Activated CD4-positive, alpha-beta T cell treated with anti-CD3 and anti-CD28 coated beads for 36 hours (primary cell): ENCODE data around the gene ERBB2. TPM values are rescaled to one million over a fixed set of nuclear protein-coding genes. Genes with fewer than 3 reads are reported as not detected.
A peak's percentile ranks its signal among the peaks of the same experiment; 100 is the strongest.
"Not testable (repeated sequence)": the region's sequence is repeated elsewhere in the genome, so short reads cannot be mapped to it uniquely, and the experiment has no call there.

Experiments used
- ATAC-seq: fragments of 200-7000 bp; cut with Tn5 transposase; one replicate; pipeline ENCODE4 v1.10.0; 2021; ENCODE audit warnings: mild to moderate bottlenecking, moderate library complexity
- CTCF ChIA-PET: fragments of 350-600 bp; sonication (Branson Sonifier 250); formaldehyde crosslinking; loops from one replicate; lab custom pipeline; 2021; ENCODE audit warnings: antibody characterized with exemption; lab: Charles Lee
- POLR2A ChIA-PET: fragments of 350-600 bp; sonication (Branson Sonifier 250); formaldehyde crosslinking; loops from one replicate; lab custom pipeline; 2021; ENCODE audit warnings: antibody characterized with exemption, inconsistent platforms; lab: Charles Lee
- DNase-seq: peaks from one replicate; pipeline ENCODE4 v3.0.0-alpha.2; 2020
- H3K27ac Mint-ChIP-seq: one replicate; pipeline ENCODE4 v1.8.0; 2021; ENCODE audit warnings: mixed read lengths
- H3K27me3 Mint-ChIP-seq: one replicate; pipeline ENCODE4 v1.8.0; 2021; ENCODE audit warnings: mixed read lengths
- H3K36me3 Mint-ChIP-seq: one replicate; pipeline ENCODE4 v1.8.0; 2021; ENCODE audit warnings: low read depth, mixed read lengths
- H3K4me1 Mint-ChIP-seq: one replicate; pipeline ENCODE4 v1.8.0; 2021; ENCODE audit warnings: mixed read lengths
- H3K4me3 Mint-ChIP-seq: one replicate; pipeline ENCODE4 v1.8.0; 2021; ENCODE audit warnings: mild to moderate bottlenecking, moderate library complexity, mixed read lengths
- H3K9me3 Mint-ChIP-seq: one replicate; pipeline ENCODE4 v1.8.0; 2021; ENCODE audit warnings: low read depth, mixed read lengths
- intact Hi-C, 2 experiments: fragments of 100-400 bp; cut with DNase I in 1 of 2; cut with micrococcal nuclease in 1 of 2; formaldehyde crosslinking; loops; one replicate each; pipeline versions ENCODE4 v1.14.2 to v1.15.1; 2022 to 2024; cut with DNase I, micrococcal nuclease
- total RNA-seq, 2 experiments: library from RNA; stranded (reverse); gene quantifications; one replicate each; pipeline ENCODE4 v1.2.3, GENCODE V29; 2021

The ERBB2 gene
- total RNA-seq, 2 experiments from 2014 or later: 5.8 to 6.0 TPM

DNA sequence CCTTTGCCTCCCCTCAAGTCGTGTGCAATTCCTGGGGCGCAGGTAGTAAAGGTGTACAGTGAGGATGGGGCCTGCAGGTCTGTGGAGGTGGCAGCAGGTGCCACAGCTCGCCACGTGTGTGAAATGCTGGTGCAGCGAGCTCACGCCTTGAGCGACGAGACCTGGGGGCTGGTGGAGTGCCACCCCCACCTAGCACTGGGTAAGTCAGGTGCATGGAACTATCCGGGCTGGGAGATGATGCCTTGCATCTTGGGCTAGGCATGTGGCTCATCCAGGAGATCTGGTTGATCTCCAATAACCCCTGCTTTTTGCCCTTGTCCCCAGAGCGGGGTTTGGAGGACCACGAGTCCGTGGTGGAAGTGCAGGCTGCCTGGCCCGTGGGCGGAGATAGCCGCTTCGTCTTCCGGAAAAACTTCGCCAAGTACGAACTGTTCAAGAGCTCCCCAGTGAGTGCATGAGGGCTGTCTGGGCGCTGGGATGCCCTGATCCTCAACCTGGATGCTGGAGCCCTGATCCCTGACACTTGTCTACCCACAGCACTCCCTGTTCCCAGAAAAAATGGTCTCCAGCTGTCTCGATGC lies 43.1 kb downstream of the ERBB2 start:
- intact Hi-C loops: no loop called here
- H3K36me3 Mint-ChIP-seq: no peaks in the 10 kb centered on the region
- ChIA-PET POLR2A (no interaction called here), CTCF (no interaction called here)
- ATAC-seq (no peak), DNase-seq (no peak)
- peaks cover 6% of the 10 kb centered on the region for H3K27me3 Mint-ChIP-seq
- H3K9me3 Mint-ChIP-seq: no peaks in the 10 kb centered on the region
- H3K4me3 Mint-ChIP-seq: no peak overlapping the region
- no peak overlapping the region for H3K27ac Mint-ChIP-seq
- H3K4me1 Mint-ChIP-seq: peaks cover 21% of the 10 kb centered on the region

DNA sequence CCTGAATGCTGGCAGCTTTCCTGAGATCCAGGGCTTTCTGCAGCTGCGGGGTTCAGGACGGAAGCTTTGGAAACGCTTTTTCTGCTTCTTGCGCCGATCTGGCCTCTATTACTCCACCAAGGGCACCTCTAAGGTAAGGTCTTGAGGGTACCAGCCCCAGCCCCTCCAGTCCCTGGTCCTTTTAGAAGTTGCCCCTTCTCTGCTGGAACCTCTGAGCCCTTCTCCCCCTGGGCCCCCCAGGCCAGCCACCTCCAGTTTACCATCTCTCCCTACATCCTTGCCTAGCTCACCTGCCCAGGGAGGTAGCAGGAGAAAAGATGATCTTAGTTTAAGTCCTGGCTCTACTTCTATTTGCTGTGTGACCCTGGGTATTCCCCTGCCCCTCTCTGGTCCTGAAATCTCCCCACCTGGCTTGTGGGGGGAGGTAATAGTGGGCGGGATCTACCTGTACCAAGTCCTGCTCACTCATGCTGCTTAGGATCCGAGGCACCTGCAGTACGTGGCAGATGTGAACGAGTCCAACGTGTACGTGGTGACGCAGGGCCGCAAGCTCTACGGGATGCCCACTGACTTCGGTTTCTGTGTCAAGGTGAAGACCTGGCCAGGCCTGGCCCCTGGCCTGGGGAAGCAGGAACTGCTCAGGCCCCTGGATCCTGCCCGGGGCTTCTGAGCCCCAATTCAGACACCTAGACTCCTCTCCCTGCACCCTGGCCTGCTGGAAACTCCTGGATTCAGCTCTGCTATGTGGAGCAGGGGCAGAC lies 44.4 kb downstream of the ERBB2 start:
- H3K27me3 Mint-ChIP-seq: peaks cover 2% of the 10 kb centered on the region
- ChIA-PET CTCF (interaction anchor here (0.6 to 1.1 kb wide), 6 partner anchors 9 to 121 kb away, joined by 3 to 4 read pairs (median 4); no protein-coding TSS in a partner anchor), POLR2A (interaction anchor here (0.6 to 0.7 kb wide), 2 partner anchors 18 to 164 kb away, joined by 3 read pairs; no protein-coding TSS in a partner anchor)
- no peaks in the 10 kb centered on the region for H3K36me3 Mint-ChIP-seq
- no peaks in the 10 kb centered on the region for H3K9me3 Mint-ChIP-seq
- intact Hi-C loops: no loop called here
- peaks cover 12% of the 10 kb centered on the region for H3K4me1 Mint-ChIP-seq
- ATAC-seq (no peak), DNase-seq (no peak)
- no peak overlapping the region for H3K4me3 Mint-ChIP-seq
- H3K27ac Mint-ChIP-seq: no peak overlapping the region

DNA sequence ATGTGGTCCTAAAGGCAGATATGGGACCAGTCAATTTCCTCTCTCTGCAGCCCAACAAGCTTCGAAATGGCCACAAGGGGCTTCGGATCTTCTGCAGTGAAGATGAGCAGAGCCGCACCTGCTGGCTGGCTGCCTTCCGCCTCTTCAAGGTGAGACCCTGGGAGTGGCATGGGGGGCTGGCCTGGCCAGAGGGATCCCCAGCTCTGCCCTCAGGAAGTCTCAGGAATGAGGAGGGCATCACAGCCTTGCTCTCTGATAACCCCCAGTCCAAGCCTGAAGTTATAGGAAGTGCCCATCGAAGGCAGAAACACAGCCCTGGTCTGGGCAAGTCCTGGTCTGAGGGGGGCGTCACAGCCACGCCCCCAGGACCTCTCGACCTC lies 45.0 kb downstream of the ERBB2 start:
- Mint-ChIP-seq H3K4me1 (peaks cover 8% of the 10 kb centered on the region), H3K27ac (no peak overlapping the region), H3K4me3 (no peak overlapping the region), H3K27me3 (peaks cover 2% of the 10 kb centered on the region), H3K36me3 (no peaks in the 10 kb centered on the region), H3K9me3 (no peaks in the 10 kb centered on the region)
- ChIA-PET POLR2A (interaction anchor here (0.6 kb wide), 1 partner anchor 18 kb away, joined by 3 read pairs; no protein-coding TSS in a partner anchor), CTCF (interaction anchor here (0.7 to 1.1 kb wide), 3 partner anchors 25 to 121 kb away, joined by 3 to 4 read pairs (median 3); no protein-coding TSS in a partner anchor)
- intact Hi-C loops: no loop called here
- DNase-seq (no peak), ATAC-seq (no peak)

DNA sequence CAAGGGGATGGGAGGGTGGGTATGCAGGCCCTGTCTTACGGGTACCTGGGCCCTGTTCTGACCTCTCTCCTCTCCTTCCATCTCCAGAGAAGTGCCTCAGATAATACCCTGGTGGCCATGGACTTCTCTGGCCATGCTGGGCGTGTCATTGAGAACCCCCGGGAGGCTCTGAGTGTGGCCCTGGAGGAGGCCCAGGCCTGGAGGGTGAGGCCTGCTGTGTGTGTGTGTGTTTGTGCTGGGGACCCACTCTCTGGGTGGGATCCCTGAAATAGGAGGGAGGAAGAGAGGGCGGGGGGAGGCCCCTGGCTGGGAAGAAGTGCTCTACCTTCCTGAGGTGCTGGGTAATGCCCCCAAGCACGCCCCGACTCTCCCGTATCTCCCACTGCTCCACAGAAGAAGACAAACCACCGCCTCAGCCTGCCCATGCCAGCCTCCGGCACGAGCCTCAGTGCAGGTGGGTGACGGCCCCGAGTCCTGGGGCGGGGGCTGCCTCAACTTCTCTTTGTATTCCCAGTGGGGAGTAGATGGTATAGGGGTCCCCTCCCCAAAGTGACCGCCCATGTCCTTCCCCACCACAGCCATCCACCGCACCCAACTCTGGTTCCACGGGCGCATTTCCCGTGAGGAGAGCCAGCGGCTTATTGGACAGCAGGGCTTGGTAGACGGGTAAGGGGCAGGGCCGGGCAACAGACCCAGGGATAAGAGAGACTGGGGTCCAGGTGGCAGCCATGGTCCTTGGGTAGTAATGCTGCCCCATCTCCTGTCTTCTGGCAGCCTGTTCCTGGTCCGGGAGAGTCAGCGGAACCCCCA lies 45.7 kb downstream of the ERBB2 start:
- H3K36me3 Mint-ChIP-seq: no peaks in the 10 kb centered on the region
- H3K27me3 Mint-ChIP-seq: no peaks in the 10 kb centered on the region
- intact Hi-C loops: no loop called here
- no peaks in the 10 kb centered on the region for H3K9me3 Mint-ChIP-seq
- ChIA-PET POLR2A (no interaction called here), CTCF (no interaction called here)
- H3K4me1 Mint-ChIP-seq: peaks cover under 1% of the 10 kb centered on the region
- H3K27ac Mint-ChIP-seq: no peak overlapping the region
- ATAC-seq (no peak), DNase-seq (no peak)
- H3K4me3 Mint-ChIP-seq: no peak overlapping the region

DNA sequence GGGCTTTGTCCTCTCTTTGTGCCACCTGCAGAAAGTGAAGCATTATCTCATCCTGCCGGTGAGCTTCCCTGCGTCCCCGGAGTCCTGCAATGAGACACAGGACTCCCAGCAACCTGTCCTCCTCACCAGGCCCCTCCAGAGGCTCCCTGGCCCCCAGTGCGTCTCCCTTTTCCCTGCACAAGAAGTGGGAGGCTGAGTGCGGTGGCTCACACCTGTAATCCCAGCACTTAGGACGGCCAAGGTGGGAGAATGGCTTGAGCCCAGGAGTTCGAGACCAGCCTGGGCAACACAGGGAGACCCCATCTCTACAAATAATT lies 46.2 kb downstream of the ERBB2 start:
- no peak for DNase-seq
- H3K4me1 Mint-ChIP-seq: no peaks in the 10 kb centered on the region
- ChIA-PET CTCF (interaction anchor here (0.5 kb wide), 1 partner anchor 407 kb away, joined by 3 read pairs; no protein-coding TSS in a partner anchor), POLR2A (no interaction called here)
- no peak for ATAC-seq
- no peak overlapping the region for H3K4me3 Mint-ChIP-seq
- no peaks in the 10 kb centered on the region for H3K27me3 Mint-ChIP-seq
- H3K36me3 Mint-ChIP-seq: no peaks in the 10 kb centered on the region
- no peak overlapping the region for H3K27ac Mint-ChIP-seq
- intact Hi-C loops: no loop called here
- no peaks in the 10 kb centered on the region for H3K9me3 Mint-ChIP-seq

DNA sequence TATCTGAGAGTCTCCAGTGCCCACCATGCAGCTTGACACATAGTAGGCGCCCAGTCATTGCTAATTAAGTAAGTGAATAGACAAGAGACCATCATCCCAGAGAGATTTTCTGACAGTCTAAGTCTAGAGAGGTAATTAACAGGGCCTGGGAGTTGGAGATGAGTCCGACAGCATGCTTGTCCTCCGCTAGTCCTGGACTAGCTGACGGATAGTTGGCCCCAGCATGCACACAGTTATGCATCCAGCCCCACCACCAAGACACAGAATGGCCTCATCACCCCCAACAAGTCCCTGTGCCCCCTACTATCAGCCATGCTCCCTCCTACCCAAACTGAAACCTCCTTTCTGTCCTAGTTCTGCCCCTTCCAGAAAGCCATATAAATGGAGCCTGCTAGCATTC lies 47.9 kb downstream of the ERBB2 start:
- ATAC-seq (no peak), DNase-seq (no peak)
- ChIA-PET POLR2A (no interaction called here), CTCF (interaction anchor here (1.4 kb wide), 1 partner anchor 114 kb away, joined by 4 read pairs; no protein-coding TSS in a partner anchor)
- Mint-ChIP-seq H3K27ac (no peak overlapping the region), H3K27me3 (no peaks in the 10 kb centered on the region), H3K4me1 (peaks cover 7% of the 10 kb centered on the region), H3K4me3 (no peak overlapping the region), H3K36me3 (no peaks in the 10 kb centered on the region), H3K9me3 (no peaks in the 10 kb centered on the region)
- intact Hi-C loops: no loop called here

DNA sequence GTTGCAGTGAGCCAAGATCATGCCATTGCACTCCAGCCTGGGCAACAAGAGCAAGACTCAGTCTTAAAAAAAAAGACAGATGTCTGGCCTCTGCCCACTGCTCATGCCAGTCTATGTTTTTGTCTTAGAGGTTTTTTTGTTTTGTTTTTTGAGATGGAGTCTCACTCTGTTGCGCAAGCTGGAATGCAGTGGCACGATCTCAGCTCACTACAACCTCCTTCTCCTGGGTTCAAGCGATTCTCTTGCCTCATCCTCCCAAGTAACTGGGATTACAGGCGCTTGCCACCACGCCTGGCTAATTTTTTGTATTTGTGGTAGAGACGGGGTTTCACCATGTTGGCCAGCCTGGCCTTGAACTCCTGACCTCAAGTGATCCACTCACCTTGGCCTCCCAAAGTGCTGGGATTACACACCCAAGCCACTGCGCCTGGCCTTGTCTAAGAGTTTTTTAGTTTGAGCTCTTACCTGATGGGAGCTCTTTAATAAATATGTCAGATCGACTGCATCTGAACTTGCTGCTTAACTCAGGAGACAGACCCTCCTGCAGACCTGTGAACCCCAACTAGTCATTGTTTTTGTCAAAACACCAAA lies 48.7 kb downstream of the ERBB2 start:
- peaks cover 14% of the 10 kb centered on the region for H3K4me1 Mint-ChIP-seq
- H3K36me3 Mint-ChIP-seq, ATAC-seq, H3K4me3 Mint-ChIP-seq, H3K27ac Mint-ChIP-seq, H3K27me3 Mint-ChIP-seq, H3K9me3 Mint-ChIP-seq, intact Hi-C loops, DNase-seq: not testable (repeated sequence)
- ChIA-PET CTCF (interaction anchor here (0.8 to 1.4 kb wide), 5 partner anchors 18 to 135 kb away, joined by 3 to 4 read pairs (median 4); partner anchors contain the start of gene MIEN1), POLR2A (interaction anchor here (0.8 kb wide), 1 partner anchor 18 kb away, joined by 4 read pairs; the partner anchor contains the start of gene MIEN1)

DNA sequence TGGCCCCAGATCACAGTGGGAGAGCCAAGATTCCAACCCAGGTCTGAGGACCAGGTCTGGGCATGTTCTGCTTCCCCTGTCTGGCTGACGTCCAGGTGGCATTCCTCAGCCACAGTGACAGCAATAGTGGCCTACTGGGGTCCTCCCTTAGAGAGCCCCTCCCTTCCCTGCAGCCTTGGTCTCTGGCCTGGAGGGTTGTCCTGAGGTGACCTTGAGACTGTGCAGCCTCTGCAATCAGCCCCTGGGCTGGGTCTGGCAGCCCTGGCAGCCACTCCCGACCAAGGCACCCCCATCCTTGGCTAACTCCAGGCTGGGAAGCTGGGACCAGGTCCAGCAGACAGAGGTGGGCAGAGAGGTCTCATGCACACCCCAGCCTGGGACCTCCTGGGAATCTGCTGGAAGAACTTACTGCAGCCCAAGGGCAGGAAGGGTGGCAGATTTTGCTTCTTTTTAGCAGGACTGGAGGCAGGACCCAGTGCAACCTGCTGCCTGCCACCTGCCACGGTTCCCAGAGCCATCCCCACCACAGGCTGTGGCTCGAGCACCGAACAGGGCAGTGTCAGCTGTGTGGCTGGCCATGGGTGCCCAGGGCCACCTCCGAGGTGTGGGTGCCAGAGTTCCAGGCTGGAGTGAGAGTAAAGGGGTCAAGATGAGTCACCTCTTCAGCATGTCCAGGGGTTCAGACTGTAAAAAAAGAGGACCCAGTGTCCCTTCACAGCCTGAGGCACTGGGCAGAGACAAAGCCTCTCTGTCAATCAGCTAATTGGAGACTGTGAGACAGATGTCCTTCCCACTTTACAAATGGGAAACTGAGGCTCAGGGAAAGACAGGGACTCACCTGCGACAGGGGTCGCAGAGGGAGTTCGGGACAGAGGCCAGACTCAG lies 50.5 kb downstream of the ERBB2 start:
- CTCF ChIA-PET: interaction anchor here (1.4 kb wide), 1 partner anchor 20 kb away, joined by 4 read pairs; the partner anchor contains the start of gene MIEN1
- Mint-ChIP-seq H3K36me3 (no peaks in the 10 kb centered on the region), H3K4me1 (peaks cover 21% of the 10 kb centered on the region), H3K9me3 (no peaks in the 10 kb centered on the region), H3K27ac (no peak overlapping the region), H3K4me3 (no peak overlapping the region), H3K27me3 (no peaks in the 10 kb centered on the region)
- ATAC-seq (no peak), DNase-seq (no peak)
- intact Hi-C loops: loop anchor here in 1 of 2 experiments (5.0 kb wide), 2 partner anchors 63 to 298 kb away; partner anchors contain the start of genes MED1 and PGAP3
- POLR2A ChIA-PET: no interaction called here

DNA sequence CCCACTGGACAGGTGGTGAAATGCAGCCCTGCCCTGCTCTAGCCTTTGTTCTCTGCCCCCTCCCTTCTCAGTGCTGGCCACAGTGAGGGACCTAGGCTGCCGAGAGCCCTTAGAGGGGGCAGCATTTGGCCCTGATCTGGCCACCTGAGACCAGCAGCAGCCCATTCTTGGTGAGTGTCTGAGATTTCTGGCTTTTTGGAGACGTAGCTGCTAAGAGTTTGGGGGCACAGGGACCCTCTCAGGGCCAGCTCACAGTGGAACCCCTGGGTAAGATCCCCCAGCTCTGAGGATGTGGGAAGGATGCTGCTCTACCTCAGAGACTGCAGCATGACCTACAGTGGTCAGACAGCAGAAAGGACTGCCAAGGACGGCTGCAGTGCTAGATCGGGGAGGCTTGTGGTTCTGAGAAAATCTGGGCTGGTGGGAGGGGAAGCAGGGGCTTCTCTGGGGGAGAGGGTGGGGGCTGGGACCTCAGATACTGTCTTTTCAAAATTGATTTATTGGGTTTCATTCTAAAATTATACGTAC lies 51.2 kb downstream of the ERBB2 start:
- Mint-ChIP-seq H3K27ac (no peak overlapping the region), H3K27me3 (no peaks in the 10 kb centered on the region), H3K36me3 (no peaks in the 10 kb centered on the region), H3K4me1 (peaks cover 28% of the 10 kb centered on the region), H3K9me3 (no peaks in the 10 kb centered on the region), H3K4me3 (no peak overlapping the region)
- ChIA-PET POLR2A (no interaction called here), CTCF (interaction anchor here (1.2 to 1.4 kb wide), 2 partner anchors 18 to 20 kb away, joined by 3 to 4 read pairs; partner anchors contain the start of gene MIEN1)
- intact Hi-C loops: loop anchor here in 1 of 2 experiments (5.0 kb wide), 2 partner anchors 64 to 299 kb away; partner anchors contain the start of genes MED1 and PGAP3
- DNase-seq: no peak
- no peak for ATAC-seq

DNA sequence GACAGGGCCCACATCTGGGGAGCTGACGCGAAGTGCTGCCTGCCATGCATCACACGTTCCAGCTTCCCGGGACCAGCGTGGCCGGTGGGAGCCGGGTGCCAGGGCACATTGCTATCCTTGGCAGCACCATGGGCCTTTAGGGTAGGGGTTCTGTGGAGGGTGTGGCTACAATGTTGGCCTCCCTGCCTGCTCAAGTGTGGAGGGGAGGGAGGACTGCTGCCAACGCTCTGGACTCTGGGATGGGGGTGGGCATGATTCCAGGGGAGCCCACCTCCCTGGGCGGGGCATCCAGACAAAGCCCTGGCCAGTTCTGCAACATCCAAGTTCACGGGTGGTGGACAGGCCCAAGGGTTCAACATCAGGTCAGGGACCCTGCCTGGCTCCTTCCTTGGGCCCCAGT lies 51.8 kb downstream of the ERBB2 start:
- Mint-ChIP-seq H3K36me3 (no peaks in the 10 kb centered on the region), H3K4me3 (no peak overlapping the region), H3K9me3 (no peaks in the 10 kb centered on the region), H3K4me1 (peaks cover 34% of the 10 kb centered on the region), H3K27me3 (no peaks in the 10 kb centered on the region), H3K27ac (no peak overlapping the region)
- POLR2A ChIA-PET: no interaction called here
- intact Hi-C loops: loop anchor here in 1 of 2 experiments (5.0 kb wide), 2 partner anchors 64 to 299 kb away; partner anchors contain the start of genes MED1 and PGAP3
- CTCF ChIA-PET: interaction anchor here (0.6 to 3.5 kb wide), 6 partner anchors 19 to 275 kb away, joined by 3 to 18 read pairs (median 6); partner anchors contain the start of gene MIEN1
- ATAC-seq: no peak
- DNase-seq: peak; percentile 11
